Astrocyte (in vitro differentiated cells and primary cell): ENCODE data around the gene THSD7B. TPM values are rescaled to one million over a fixed set of nuclear protein-coding genes. Genes with fewer than 3 reads are reported as not detected.

Experiments used
- DNase-seq: peaks from one replicate; pipeline ENCODE4 v3.0.0-alpha.2; 2010; ENCODE audit warnings: low read depth
- FAIRE-seq: peaks from 2 replicates; lab custom pipeline; 2011; peaks lifted over from hg19 to GRCh38; lab: Jason Lieb, UNC
- H2AFZ ChIP-seq: 2 replicates; pipeline ENCODE4 v1.6.0; 2012; ENCODE audit warnings: low read depth, low read length, inconsistent platforms
- H3K27ac ChIP-seq: 2 replicates; pipeline ENCODE4 v1.5.1; 2011; ENCODE audit warnings: low read depth, low read length, inconsistent platforms
- H3K27me3 ChIP-seq: 2 replicates; pipeline ENCODE4 v1.6.0; 2011; ENCODE audit warnings: low read length, inconsistent platforms; ENCODE audit not compliant: insufficient read depth
- H3K36me3 ChIP-seq: 2 replicates; pipeline ENCODE4 v1.5.1; 2011; ENCODE audit warnings: low read length, inconsistent platforms; ENCODE audit not compliant: insufficient read depth
- H3K4me1 ChIP-seq: 2 replicates; pipeline ENCODE4 v1.5.1; 2011; ENCODE audit warnings: low read length, inconsistent platforms; ENCODE audit not compliant: insufficient read depth
- H3K4me2 ChIP-seq: 2 replicates; pipeline ENCODE4 v1.6.0; 2012; ENCODE audit warnings: low read length, inconsistent platforms
- H3K4me3 ChIP-seq: 2 replicates; pipeline ENCODE4 v1.5.1; 2011; ENCODE audit warnings: low read depth, mild to moderate bottlenecking, low read length, inconsistent platforms; ENCODE audit not compliant: insufficient read depth
- H3K79me2 ChIP-seq: 2 replicates; pipeline ENCODE4 v1.6.0; 2012; ENCODE audit warnings: mild to moderate bottlenecking, low read length, inconsistent platforms; ENCODE audit not compliant: insufficient read depth
- H3K9ac ChIP-seq: 2 replicates; pipeline ENCODE4 v1.6.0; 2012; ENCODE audit warnings: mild to moderate bottlenecking, low read length, inconsistent platforms
- H3K9me3 ChIP-seq: 2 replicates; pipeline ENCODE4 v1.5.1; 2012; ENCODE audit warnings: low read depth, mild to moderate bottlenecking, low read length, inconsistent platforms; ENCODE audit not compliant: insufficient read depth
- H4K20me1 ChIP-seq: 2 replicates; pipeline ENCODE4 v1.6.0; 2012; ENCODE audit warnings: low read length, inconsistent platforms; ENCODE audit not compliant: insufficient read depth
- H3K27ac Mint-ChIP-seq: one replicate; pipeline ENCODE4 v1.8.0; 2021; ENCODE audit warnings: mild to moderate bottlenecking, mixed read lengths; ENCODE audit not compliant: unreplicated experiment
- H3K27me3 Mint-ChIP-seq: one replicate; pipeline ENCODE4 v1.8.0; 2021; ENCODE audit warnings: low read depth, mixed read lengths; ENCODE audit not compliant: unreplicated experiment
- H3K36me3 Mint-ChIP-seq: one replicate; pipeline ENCODE4 v1.8.0; 2021; ENCODE audit warnings: low read depth, mixed read lengths; ENCODE audit not compliant: unreplicated experiment
- H3K4me1 Mint-ChIP-seq: one replicate; pipeline ENCODE4 v1.8.0; 2021; ENCODE audit warnings: low read depth, mixed read lengths; ENCODE audit not compliant: unreplicated experiment
- H3K4me3 Mint-ChIP-seq: one replicate; pipeline ENCODE4 v1.8.0; 2021; ENCODE audit warnings: mild to moderate bottlenecking, moderate library complexity, mixed read lengths; ENCODE audit not compliant: unreplicated experiment
- H3K9me3 Mint-ChIP-seq: one replicate; pipeline ENCODE4 v1.8.0; 2021; ENCODE audit warnings: mild to moderate bottlenecking, mixed read lengths; ENCODE audit not compliant: unreplicated experiment
- CTCF ChIP-seq: IDR thresholded peaks from 2 replicates; pipeline ENCODE4 v1.5.1; 2011; ENCODE audit warnings: low read depth, mild to moderate bottlenecking, inconsistent platforms, low read length, moderate library complexity; ENCODE audit not compliant: insufficient read depth
- EZH2 ChIP-seq: IDR thresholded peaks from 2 replicates; pipeline ENCODE4 v1.6.1; 2012; ENCODE audit warnings: mild to moderate bottlenecking, low read length, inconsistent platforms; ENCODE audit not compliant: insufficient read depth
- total RNA-seq: library from RNA; stranded (reverse); gene quantifications from 2 replicates; pipeline ENCODE4 v1.2.1, GENCODE V29; 2021

Gene THSD7B
- total RNA-seq, 1 donor from 2014 or later, result 0.18 TPM

- Histone ChIP-seq H3K36me3 (no peaks in the 10 kb centered on the region), H4K20me1 (no peaks in the 10 kb centered on the region), H3K4me2 (no peak overlapping the region), H3K4me3 (no peak overlapping the region), H3K4me1 (no peaks in the 10 kb centered on the region), H3K27me3 (no peaks in the 10 kb centered on the region), H2AFZ (no peak overlapping the region), H3K9me3 (no peaks in the 10 kb centered on the region), H3K79me2 (no peaks in the 10 kb centered on the region), H3K27ac (no peak overlapping the region), H3K9ac (no peak overlapping the region)
- H3K9me3 Mint-ChIP-seq, result peaks cover 2% of the 10 kb centered on the region
- H3K27me3 Mint-ChIP-seq, result no peaks in the 10 kb centered on the region
- TF ChIP-seq CTCF (no peak), EZH2 (no peak)
- H3K27ac Mint-ChIP-seq, result no peak overlapping the region
- no peaks in the 10 kb centered on the region for H3K36me3 Mint-ChIP-seq
- H3K4me1 Mint-ChIP-seq, result peaks cover 3% of the 10 kb centered on the region
- FAIRE-seq, result no peak
- DNase-seq, result no peak
- H3K4me3 Mint-ChIP-seq, result no peak overlapping the region
Measured at GRCh38 chr2:137539336-137539735, 774.0 kb downstream of the THSD7B start.

- Histone ChIP-seq H3K9me3 (no peaks in the 10 kb centered on the region), H2AFZ (no peak overlapping the region), H3K36me3 (no peaks in the 10 kb centered on the region), H3K4me2 (no peak overlapping the region), H3K27me3 (no peaks in the 10 kb centered on the region), H4K20me1 (no peaks in the 10 kb centered on the region), H3K4me1 (no peaks in the 10 kb centered on the region), H3K79me2 (no peaks in the 10 kb centered on the region), H3K9ac (no peak overlapping the region), H3K27ac (no peak overlapping the region), H3K4me3 (no peak overlapping the region)
- Mint-ChIP-seq H3K36me3 (no peaks in the 10 kb centered on the region), H3K4me1 (no peaks in the 10 kb centered on the region), H3K27ac (no peak overlapping the region), H3K4me3 (no peak overlapping the region), H3K27me3 (no peaks in the 10 kb centered on the region), H3K9me3 (no peaks in the 10 kb centered on the region)
- DNase-seq (no peak), FAIRE-seq (no peak)
- TF ChIP-seq EZH2 (no peak), CTCF (no peak)
Measured at GRCh38 chr2:137547842-137548241, 782.5 kb downstream of the THSD7B start.

DNA sequence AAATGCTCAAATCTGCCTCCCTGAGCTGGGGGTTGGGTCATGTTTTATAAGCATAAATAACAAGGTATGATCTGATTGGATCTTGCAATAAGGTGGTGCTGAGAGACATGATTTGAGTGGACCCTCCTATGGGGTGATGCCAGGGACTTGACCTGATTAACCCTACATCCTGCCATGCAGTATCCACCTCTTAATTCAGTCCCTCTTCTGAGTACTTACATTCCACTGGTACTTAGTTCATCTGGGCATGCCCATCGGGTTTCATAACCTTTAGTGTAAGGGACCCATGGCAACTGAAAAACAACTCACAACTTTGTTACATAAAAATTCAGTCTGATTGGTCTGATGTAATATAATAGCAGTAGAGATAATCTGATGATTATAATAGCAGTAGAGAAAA lies 801.0 kb downstream of the THSD7B start:
- no peak overlapping the region for H3K4me3 Mint-ChIP-seq

More for the DNA sequence above, 801.0 kb downstream of the THSD7B start:
- no peak for FAIRE-seq
- Mint-ChIP-seq H3K36me3 (no peaks in the 10 kb centered on the region), H3K27me3 (no peaks in the 10 kb centered on the region), H3K4me1 (no peaks in the 10 kb centered on the region), H3K9me3 (peaks cover 1% of the 10 kb centered on the region), H3K27ac (no peak overlapping the region)
- no peak for DNase-seq
- Histone ChIP-seq H3K27ac (no peak overlapping the region), H2AFZ (no peak overlapping the region), H3K27me3 (no peaks in the 10 kb centered on the region), H4K20me1 (no peaks in the 10 kb centered on the region), H3K36me3 (no peaks in the 10 kb centered on the region), H3K4me2 (no peak overlapping the region), H3K79me2 (no peaks in the 10 kb centered on the region), H3K4me3 (no peak overlapping the region), H3K4me1 (no peaks in the 10 kb centered on the region), H3K9me3 (no peaks in the 10 kb centered on the region), H3K9ac (no peak overlapping the region)
- no peak for TF ChIP-seq CTCF
